Measurements from ENCODE around the gene PBRM1. TPM values are rescaled to one million over a fixed set of nuclear protein-coding genes. Genes with fewer than 3 reads are reported as not detected.
A peak's percentile ranks its signal among the peaks of the same experiment; 100 is the strongest.

PBRM1 gene
- total and polyA plus RNA-seq, 2 of the 13 experiments (the other 11 are each of a cell fraction or from before 2014, with no cell fraction given) = 10.9 to 33.2 TPM

DNA sequence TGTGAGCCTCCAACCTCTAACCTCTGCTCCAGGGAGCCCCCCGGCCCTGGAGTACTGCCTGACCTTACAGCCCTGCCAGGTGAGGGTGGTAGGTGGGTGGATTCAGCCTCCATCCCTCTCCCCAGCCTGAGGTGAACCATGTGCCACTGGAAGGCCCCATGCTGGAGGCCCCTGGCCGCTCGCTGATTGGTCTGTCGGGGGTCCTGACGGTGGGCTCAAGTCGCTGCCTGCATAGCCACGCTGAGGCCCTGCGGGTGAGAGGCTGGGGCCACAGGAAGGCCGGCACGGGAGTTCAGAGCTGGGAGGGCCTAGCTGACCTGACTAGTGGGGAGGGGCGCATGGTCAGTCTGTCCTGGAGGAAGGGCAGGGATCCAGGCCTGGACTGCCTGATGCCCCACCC, 171.1 kb downstream of the PBRM1 start:
- H3K4me3 ChIP-seq (replicated peaks in 1 of 3; ENCODE audit: insufficient read depth in 1 of 3, low read depth in 2 of 3, low read length in 3 of 3) = peak overlapping the region in 1 of 3 experiments; percentile 13; a peak in 1 of 6 replicates
- no peak overlapping the region for H3K27ac ChIP-seq (ENCODE audit: extremely low read length, insufficient read depth, low read length)
- H2AFZ ChIP-seq (ENCODE audit: low read length) = no peak overlapping the region
- in situ Hi-C loops (cut with HindIII; ENCODE audit: extremely low pct_ligation_motif_present, low pct_unique_long_range_greater_than_20kb) (no loop called here), intact Hi-C loops (cut with micrococcal nuclease; ENCODE audit: unreplicated experiment) (no loop called here)
- TF ChIP-seq SSRP1 (CRISPR knock-in tag; IDR thresholded peaks at IDR 0.05) (no peak), ZNF687 (CRISPR knock-in tag; IDR thresholded peaks at IDR 0.05) (peak; percentile 27; the same call in 1 of the 2 replicates), ZNF205 (CRISPR knock-in tag; IDR thresholded peaks at IDR 0.05) (no peak), RCOR2 (CRISPR knock-in tag; IDR thresholded peaks at IDR 0.05) (no peak)
- TF ChIP-seq, protein P1, sequence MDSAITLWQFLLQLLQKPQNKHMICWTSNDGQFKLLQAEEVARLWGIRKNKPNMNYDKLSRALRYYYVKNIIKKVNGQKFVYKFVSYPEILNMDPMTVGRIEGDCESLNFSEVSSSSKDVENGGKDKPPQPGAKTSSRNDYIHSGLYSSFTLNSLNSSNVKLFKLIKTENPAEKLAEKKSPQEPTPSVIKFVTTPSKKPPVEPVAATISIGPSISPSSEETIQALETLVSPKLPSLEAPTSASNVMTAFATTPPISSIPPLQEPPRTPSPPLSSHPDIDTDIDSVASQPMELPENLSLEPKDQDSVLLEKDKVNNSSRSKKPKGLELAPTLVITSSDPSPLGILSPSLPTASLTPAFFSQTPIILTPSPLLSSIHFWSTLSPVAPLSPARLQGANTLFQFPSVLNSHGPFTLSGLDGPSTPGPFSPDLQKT (CRISPR knock-in tag; IDR thresholded peaks at IDR 0.05; ENCODE audit: borderline replicate concordance) = no peak
- TF ChIP-seq, protein P2, sequence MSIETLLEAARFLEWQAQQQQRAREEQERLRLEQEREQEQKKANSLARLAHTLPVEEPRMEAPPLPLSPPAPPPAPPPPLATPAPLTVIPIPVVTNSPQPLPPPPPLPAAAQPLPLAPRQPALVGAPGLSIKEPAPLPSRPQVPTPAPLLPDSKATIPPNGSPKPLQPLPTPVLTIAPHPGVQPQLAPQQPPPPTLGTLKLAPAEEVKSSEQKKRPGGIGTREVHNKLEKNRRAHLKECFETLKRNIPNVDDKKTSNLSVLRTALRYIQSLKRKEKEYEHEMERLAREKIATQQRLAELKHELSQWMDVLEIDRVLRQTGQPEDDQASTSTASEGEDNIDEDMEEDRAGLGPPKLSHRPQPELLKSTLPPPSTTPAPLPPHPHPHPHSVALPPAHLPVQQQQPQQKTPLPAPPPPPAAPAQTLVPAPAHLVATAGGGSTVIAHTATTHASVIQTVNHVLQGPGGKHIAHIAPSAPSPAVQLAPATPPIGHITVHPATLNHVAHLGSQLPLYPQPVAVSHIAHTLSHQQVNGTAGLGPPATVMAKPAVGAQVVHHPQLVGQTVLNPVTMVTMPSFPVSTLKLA (IDR thresholded peaks at IDR 0.05) = peak; percentile 46; the same call in 1 of the 2 replicates
- TF ChIP-seq, protein P3, sequence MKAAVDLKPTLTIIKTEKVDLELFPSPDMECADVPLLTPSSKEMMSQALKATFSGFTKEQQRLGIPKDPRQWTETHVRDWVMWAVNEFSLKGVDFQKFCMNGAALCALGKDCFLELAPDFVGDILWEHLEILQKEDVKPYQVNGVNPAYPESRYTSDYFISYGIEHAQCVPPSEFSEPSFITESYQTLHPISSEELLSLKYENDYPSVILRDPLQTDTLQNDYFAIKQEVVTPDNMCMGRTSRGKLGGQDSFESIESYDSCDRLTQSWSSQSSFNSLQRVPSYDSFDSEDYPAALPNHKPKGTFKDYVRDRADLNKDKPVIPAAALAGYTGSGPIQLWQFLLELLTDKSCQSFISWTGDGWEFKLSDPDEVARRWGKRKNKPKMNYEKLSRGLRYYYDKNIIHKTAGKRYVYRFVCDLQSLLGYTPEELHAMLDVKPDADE (CRISPR knock-in tag; IDR thresholded peaks at IDR 0.05) = no peak
- TF ChIP-seq, protein P4, sequence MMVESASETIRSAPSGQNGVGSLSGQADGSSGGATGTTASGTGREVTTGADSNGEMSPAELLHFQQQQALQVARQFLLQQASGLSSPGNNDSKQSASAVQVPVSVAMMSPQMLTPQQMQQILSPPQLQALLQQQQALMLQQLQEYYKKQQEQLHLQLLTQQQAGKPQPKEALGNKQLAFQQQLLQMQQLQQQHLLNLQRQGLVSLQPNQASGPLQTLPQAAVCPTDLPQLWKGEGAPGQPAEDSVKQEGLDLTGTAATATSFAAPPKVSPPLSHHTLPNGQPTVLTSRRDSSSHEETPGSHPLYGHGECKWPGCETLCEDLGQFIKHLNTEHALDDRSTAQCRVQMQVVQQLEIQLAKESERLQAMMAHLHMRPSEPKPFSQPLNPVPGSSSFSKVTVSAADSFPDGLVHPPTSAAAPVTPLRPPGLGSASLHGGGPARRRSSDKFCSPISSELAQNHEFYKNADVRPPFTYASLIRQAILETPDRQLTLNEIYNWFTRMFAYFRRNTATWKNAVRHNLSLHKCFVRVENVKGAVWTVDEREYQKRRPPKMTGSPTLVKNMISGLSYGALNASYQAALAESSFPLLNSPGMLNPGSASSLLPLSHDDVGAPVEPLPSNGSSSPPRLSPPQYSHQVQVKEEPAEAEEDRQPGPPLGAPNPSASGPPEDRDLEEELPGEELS (CRISPR knock-in tag; IDR thresholded peaks at IDR 0.05) = no peak
- ChIA-PET POLR2A (interaction anchor here (1.5 kb wide), 1 partner anchor 18 kb away, joined by 3 read pairs; no protein-coding TSS in a partner anchor), CTCF (ENCODE audit: low intra/inter-chr PET ratio, low total read pairs) (no interaction called here)
- no TSS peak for BruUV-seq (replicated peaks)
- peaks cover 27% of the 10 kb centered on the region for H3K4me1 ChIP-seq (ENCODE audit: insufficient read depth, low read length)
- DNase-seq (ENCODE audit: low spot score) (no peak), FAIRE-seq (no peak), ATAC-seq (no peak)
- H3K36me3 ChIP-seq (replicated peaks in 1 of 2; ENCODE audit: control insufficient read depth in 1 of 2, insufficient read depth in 2 of 2, low read length in 2 of 2) = no peaks in the 10 kb centered on the region
- peak overlapping the region; percentile 61; the same call in 1 of the 2 replicates for H3K4me2 ChIP-seq (ENCODE audit: low read depth, low read length)
- H3K27me3 ChIP-seq (ENCODE audit: control insufficient read depth in 1 of 2, insufficient read depth in 2 of 2, low read length in 2 of 2) = peaks cover 27 to 84% of the 10 kb centered on the region in 2 experiments
- no peaks in the 10 kb centered on the region for H3K79me2 ChIP-seq (ENCODE audit: insufficient read depth, low read length)
- no peak overlapping the region for H3K9ac ChIP-seq (ENCODE audit: insufficient read depth, low read depth, low read length)
- 0% methylated on average over 5 of the region's 11 CpGs for WGBS (ENCODE audit: low lambda C conversion rate)
- H4K20me1 ChIP-seq (ENCODE audit: insufficient read depth, low read length) = no peaks in the 10 kb centered on the region
- no peaks in the 10 kb centered on the region for H3K9me3 ChIP-seq (ENCODE audit: low read length)
